Measurements from ENCODE around the gene RFLNA.

RFLNA gene

GRCh38 chr12:124294780-124295341 is at the start of gene RFLNA:
Gene RFLNA, plus strand, starts transcription at chr12:124295093. Its CDS starts 337 bp downstream, at chr12:124295430.
- Histone ChIP-seq H3K9ac (ENCODE audit: low read length) (no peak within 1 kb of the TSS), H3K27me3 (ENCODE audit: control insufficient read depth, insufficient read depth, low read length) (peaks cover 44% of the 10 kb centered on the region), H3K9me3 (ENCODE audit: control insufficient read depth, insufficient read depth, low read depth, low read length) (no peaks in the 10 kb centered on the region), H3K36me3 (ENCODE audit: control insufficient read depth, insufficient read depth, low read length) (no peaks in the 10 kb centered on the region), H3K4me1 (ENCODE audit: control insufficient read depth, insufficient read depth, low read length) (peaks cover 23% of the 10 kb centered on the region), H3K27ac (ENCODE audit: low read depth, low read length) (no peak within 1 kb of the TSS), H3K4me3 (ENCODE audit: low read depth, low read length) (peak within 1 kb of the TSS; percentile 50)

GRCh38 chr12:124247331-124247730 is 47.6 kb upstream of the RFLNA start:
- 0 out of 2 replicates have a peak, but pooled peaks cover 5% of the 10 kb centered on the region for H3K9me3 ChIP-seq (ENCODE audit: control insufficient read depth, insufficient read depth, low read depth, low read length)
- no peaks in the 10 kb centered on the region for H3K27me3 ChIP-seq (ENCODE audit: control insufficient read depth, insufficient read depth, low read length)
- H3K4me3 ChIP-seq (ENCODE audit: low read depth, low read length) = no peak overlapping the region
- no peaks in the 10 kb centered on the region for H3K36me3 ChIP-seq (ENCODE audit: control insufficient read depth, insufficient read depth, low read length)
- H3K4me1 ChIP-seq (ENCODE audit: control insufficient read depth, insufficient read depth, low read length) = peaks cover 8% of the 10 kb centered on the region
- H3K9ac ChIP-seq (ENCODE audit: low read length) = no peak overlapping the region
- no peak overlapping the region for H3K27ac ChIP-seq (ENCODE audit: low read depth, low read length)

- H3K36me3 ChIP-seq (ENCODE audit: control insufficient read depth, insufficient read depth, low read length) = no peaks in the 10 kb centered on the region
- H3K9ac ChIP-seq (ENCODE audit: low read length) = no peak overlapping the region
- peaks cover 8% of the 10 kb centered on the region for H3K4me1 ChIP-seq (ENCODE audit: control insufficient read depth, insufficient read depth, low read length)
- H3K4me3 ChIP-seq (ENCODE audit: low read depth, low read length) = no peak overlapping the region
- H3K9me3 ChIP-seq (ENCODE audit: control insufficient read depth, insufficient read depth, low read depth, low read length) = 0 out of 2 replicates have a peak, but pooled peaks cover 1% of the 10 kb centered on the region
- no peaks in the 10 kb centered on the region for H3K27me3 ChIP-seq (ENCODE audit: control insufficient read depth, insufficient read depth, low read length)
- no peak overlapping the region for H3K27ac ChIP-seq (ENCODE audit: low read depth, low read length)
These were observed 45.7 kb upstream of the RFLNA start for GRCh38 chr12:124248941-124249825.

GRCh38 chr12:124251186-124251585 is 43.7 kb upstream of the RFLNA start:
- H3K27me3 ChIP-seq (ENCODE audit: control insufficient read depth, insufficient read depth, low read length) = no peaks in the 10 kb centered on the region
- H3K9me3 ChIP-seq (ENCODE audit: control insufficient read depth, insufficient read depth, low read depth, low read length) = no peaks in the 10 kb centered on the region
- no peak overlapping the region for H3K27ac ChIP-seq (ENCODE audit: low read depth, low read length)
- H3K4me1 ChIP-seq (ENCODE audit: control insufficient read depth, insufficient read depth, low read length) = peaks cover 8% of the 10 kb centered on the region
- no peak overlapping the region for H3K4me3 ChIP-seq (ENCODE audit: low read depth, low read length)
- H3K9ac ChIP-seq (ENCODE audit: low read length) = no peak overlapping the region
- no peaks in the 10 kb centered on the region for H3K36me3 ChIP-seq (ENCODE audit: control insufficient read depth, insufficient read depth, low read length)

- H3K36me3 ChIP-seq (ENCODE audit: control insufficient read depth, insufficient read depth, low read length) = no peaks in the 10 kb centered on the region
- no peak overlapping the region for H3K9ac ChIP-seq (ENCODE audit: low read length)
These were observed 41.9 kb upstream of the RFLNA start for GRCh38 chr12:124252964-124253363.

GRCh38 chr12:124254126-124254525 is 40.8 kb upstream of the RFLNA start:
- no peak overlapping the region for H3K9ac ChIP-seq (ENCODE audit: low read length)
- H3K4me1 ChIP-seq (ENCODE audit: control insufficient read depth, insufficient read depth, low read length) = peaks cover 8% of the 10 kb centered on the region
- no peak overlapping the region for H3K4me3 ChIP-seq (ENCODE audit: low read depth, low read length)
- no peak overlapping the region for H3K27ac ChIP-seq (ENCODE audit: low read depth, low read length)
- H3K36me3 ChIP-seq (ENCODE audit: control insufficient read depth, insufficient read depth, low read length) = no peaks in the 10 kb centered on the region
- no peaks in the 10 kb centered on the region; the same call in 1 of the 2 replicates for H3K27me3 ChIP-seq (ENCODE audit: control insufficient read depth, insufficient read depth, low read length)
- H3K9me3 ChIP-seq (ENCODE audit: control insufficient read depth, insufficient read depth, low read depth, low read length) = no peaks in the 10 kb centered on the region

More at GRCh38 chr12:124252964-124253363, 41.9 kb upstream of the RFLNA start:
- Histone ChIP-seq H3K4me3 (ENCODE audit: low read depth, low read length) (no peak overlapping the region), H3K27ac (ENCODE audit: low read depth, low read length) (no peak overlapping the region), H3K4me1 (ENCODE audit: control insufficient read depth, insufficient read depth, low read length) (peaks cover 8% of the 10 kb centered on the region), H3K9me3 (ENCODE audit: control insufficient read depth, insufficient read depth, low read depth, low read length) (no peaks in the 10 kb centered on the region), H3K27me3 (ENCODE audit: control insufficient read depth, insufficient read depth, low read length) (no peaks in the 10 kb centered on the region; the same call in 1 of the 2 replicates)

GRCh38 chr12:124259154-124260066 is 35.5 kb upstream of the RFLNA start:
- no peak overlapping the region for H3K4me3 ChIP-seq (ENCODE audit: low read depth, low read length)
- no peaks in the 10 kb centered on the region; the same call in 1 of the 2 replicates for H3K27me3 ChIP-seq (ENCODE audit: control insufficient read depth, insufficient read depth, low read length)
- no peaks in the 10 kb centered on the region for H3K9me3 ChIP-seq (ENCODE audit: control insufficient read depth, insufficient read depth, low read depth, low read length)
- H3K27ac ChIP-seq (ENCODE audit: low read depth, low read length) = no peak overlapping the region
- H3K4me1 ChIP-seq (ENCODE audit: control insufficient read depth, insufficient read depth, low read length) = no peaks in the 10 kb centered on the region
- H3K9ac ChIP-seq (ENCODE audit: low read length) = no peak overlapping the region
- no peaks in the 10 kb centered on the region for H3K36me3 ChIP-seq (ENCODE audit: control insufficient read depth, insufficient read depth, low read length)

GRCh38 chr12:124261885-124262284 is 33.0 kb upstream of the RFLNA start:
- Histone ChIP-seq H3K27me3 (ENCODE audit: control insufficient read depth, insufficient read depth, low read length) (no peaks in the 10 kb centered on the region), H3K4me3 (ENCODE audit: low read depth, low read length) (no peak overlapping the region), H3K9me3 (ENCODE audit: control insufficient read depth, insufficient read depth, low read depth, low read length) (no peaks in the 10 kb centered on the region), H3K9ac (ENCODE audit: low read length) (no peak overlapping the region), H3K4me1 (ENCODE audit: control insufficient read depth, insufficient read depth, low read length) (no peaks in the 10 kb centered on the region), H3K27ac (ENCODE audit: low read depth, low read length) (no peak overlapping the region), H3K36me3 (ENCODE audit: control insufficient read depth, insufficient read depth, low read length) (no peaks in the 10 kb centered on the region)

- H3K4me3 ChIP-seq (ENCODE audit: low read depth, low read length) = no peak overlapping the region
- no peaks in the 10 kb centered on the region for H3K36me3 ChIP-seq (ENCODE audit: control insufficient read depth, insufficient read depth, low read length)
- H3K9ac ChIP-seq (ENCODE audit: low read length) = no peak overlapping the region
- H3K4me1 ChIP-seq (ENCODE audit: control insufficient read depth, insufficient read depth, low read length) = no peaks in the 10 kb centered on the region
- H3K27ac ChIP-seq (ENCODE audit: low read depth, low read length) = no peak overlapping the region
- no peaks in the 10 kb centered on the region for H3K27me3 ChIP-seq (ENCODE audit: control insufficient read depth, insufficient read depth, low read length)
- H3K9me3 ChIP-seq (ENCODE audit: control insufficient read depth, insufficient read depth, low read depth, low read length) = peaks cover 3% of the 10 kb centered on the region; the same call in 1 of the 2 replicates
These were observed 30.7 kb upstream of the RFLNA start for GRCh38 chr12:124264089-124264795.

- Histone ChIP-seq H3K9me3 (ENCODE audit: control insufficient read depth, insufficient read depth, low read depth, low read length) (peaks cover 5% of the 10 kb centered on the region; the same call in 1 of the 2 replicates), H3K27me3 (ENCODE audit: control insufficient read depth, insufficient read depth, low read length) (no peaks in the 10 kb centered on the region), H3K36me3 (ENCODE audit: control insufficient read depth, insufficient read depth, low read length) (no peaks in the 10 kb centered on the region), H3K4me3 (ENCODE audit: low read depth, low read length) (no peak overlapping the region), H3K9ac (ENCODE audit: low read length) (no peak overlapping the region), H3K4me1 (ENCODE audit: control insufficient read depth, insufficient read depth, low read length) (no peaks in the 10 kb centered on the region), H3K27ac (ENCODE audit: low read depth, low read length) (no peak overlapping the region)
These were observed 30.0 kb upstream of the RFLNA start for GRCh38 chr12:124264879-124265278.

All from HUES6 (cell line).